HepG2 (cell line): ENCODE measurements around the gene THOC7. TPM values are rescaled to one million over a fixed set of nuclear protein-coding genes. Genes with fewer than 3 reads are reported as not detected.

Experiments
- EED ChIP-seq: sonication (generic); formaldehyde crosslinking; IDR thresholded peaks from 2 replicates; pipeline ENCODE4 v1.5.0; 2020; ENCODE audit warnings: mild to moderate bottlenecking, missing genetic modification reagents
- ELF1 ChIP-seq: sonication (generic); formaldehyde crosslinking; IDR thresholded peaks from 2 replicates; pipeline ENCODE4 v1.4.0; 2020; ENCODE audit warnings: missing genetic modification reagents
- FOXP4 ChIP-seq: sonication (generic); formaldehyde crosslinking; IDR thresholded peaks from 2 replicates; pipeline ENCODE4 v1.4.0; 2020; ENCODE audit warnings: missing genetic modification reagents
- HIVEP1 ChIP-seq: sonication (generic); formaldehyde crosslinking; IDR thresholded peaks from 2 replicates; pipeline ENCODE4 v1.4.0; 2020; ENCODE audit warnings: mild to moderate bottlenecking, missing genetic modification reagents
- NR3C1 ChIP-seq: sonication (generic); formaldehyde crosslinking; IDR thresholded peaks from 2 replicates; pipeline ENCODE4 v1.4.0; 2020; ENCODE audit warnings: missing genetic modification reagents
- SP140L ChIP-seq: sonication (generic); formaldehyde crosslinking; IDR thresholded peaks from 2 replicates; pipeline ENCODE4 v1.4.0; 2020; ENCODE audit warnings: missing genetic modification reagents, borderline replicate concordance
- SYNCRIP ChIP-seq: fragments of 200-400 bp; formaldehyde crosslinking; IDR thresholded peaks from 2 replicates; pipeline ENCODE4 v1.6.1; 2018; ENCODE audit warnings: mild to moderate bottlenecking, low read depth, low read length; ENCODE audit not compliant: insufficient read depth
- ZBTB10 ChIP-seq: sonication (generic); formaldehyde crosslinking; IDR thresholded peaks from 2 replicates; pipeline ENCODE4 v1.4.0; 2020; ENCODE audit warnings: missing genetic modification reagents, borderline replicate concordance
- ZBTB44 ChIP-seq: sonication (generic); formaldehyde crosslinking; IDR thresholded peaks from 2 replicates; pipeline ENCODE4 v1.4.0; 2020; ENCODE audit warnings: missing genetic modification reagents
- ZFX ChIP-seq: sonication (generic); formaldehyde crosslinking; IDR thresholded peaks from 2 replicates; pipeline ENCODE4 v1.4.0; 2020; ENCODE audit warnings: mild to moderate bottlenecking, low read depth, missing genetic modification reagents, moderate library complexity
- ZKSCAN1 ChIP-seq: fragments of 150-350 bp; IDR thresholded peaks from 2 replicates; pipeline ENCODE4 v1.6.1; 2014; ENCODE audit warnings: low read length
- ZNF460 ChIP-seq: sonication (generic); formaldehyde crosslinking; IDR thresholded peaks from 2 replicates; pipeline ENCODE4 v1.5.1; 2020; ENCODE audit warnings: missing genetic modification reagents, mild to moderate bottlenecking, borderline replicate concordance
- ZNF510 ChIP-seq: sonication (generic); formaldehyde crosslinking; IDR thresholded peaks from 2 replicates; pipeline ENCODE4 v1.4.0; 2020; ENCODE audit warnings: low read depth, mild to moderate bottlenecking, missing genetic modification reagents
- ZNF687 ChIP-seq: sonication (generic); formaldehyde crosslinking; IDR thresholded peaks from 2 replicates; pipeline ENCODE4 v1.5.1; 2020; ENCODE audit warnings: mild to moderate bottlenecking, missing genetic modification reagents, moderate library complexity
- ZSCAN29 ChIP-seq: sonication (generic); formaldehyde crosslinking; conservative IDR thresholded peaks from 2 replicates; pipeline ENCODE4 v1.4.0; 2020; ENCODE audit warnings: mild to moderate bottlenecking, missing genetic modification reagents
- polyA plus RNA-seq, 8 experiments: library from polyadenylated mRNA; depleted of rRNA in 3 of 8; stranded (reverse) in 7 of 8; unstranded in 1 of 8; fragments of >200 nt; fragmentation: Illumina TruSeq in 4 of 8; extraction: Trizol in 4 of 8; gene quantifications; 2 replicates each; pipeline versions ENCODE4 v1.2.1 to v1.2.3, GENCODE V29; 2011 to 2016; ENCODE audit warnings: low read depth in 4 of 8, missing spikeins in 1 of 8, mixed read lengths in 1 of 8; ENCODE audit not compliant: insufficient read depth in 1 of 8
- total RNA-seq, 5 experiments: library from RNA; depleted of rRNA; stranded (reverse); fragments of >200 nt; fragmentation: Illumina TruSeq; extraction: Trizol; gene quantifications; 2 replicates each; pipeline ENCODE4 v1.2.3, GENCODE V29; 2016; ENCODE audit warnings: low read depth in 1 of 5

Gene THOC7
- total and polyA plus RNA-seq, 2 of the 13 experiments (the other 11 are each of a cell fraction or from before 2014, with no cell fraction given): 32.8 to 63.5 TPM

- TF ChIP-seq SYNCRIP (no peak), HIVEP1 (no peak), ZBTB44 (CRISPR knock-in tag) (no peak), ELF1 (CRISPR knock-in tag) (peak; percentile 47), EED (CRISPR knock-in tag) (no peak), ZNF687 (CRISPR knock-in tag) (peak; percentile 89), ZKSCAN1 (no peak), ZNF510 (CRISPR knock-in tag) (peak; percentile 70; the same call in 1 of the 2 replicates), ZSCAN29 (CRISPR knock-in tag) (peak; percentile 71; the same call in 1 of the 2 replicates), ZFX (CRISPR knock-in tag) (peak; percentile 74), NR3C1 (CRISPR knock-in tag) (no peak), ZBTB10 (CRISPR knock-in tag) (0 out of 2 replicates have a peak, but pooled peaks have one; percentile 31), FOXP4 (CRISPR knock-in tag) (0 out of 2 replicates have a peak, but pooled peaks have one; percentile 23), SP140L (CRISPR knock-in tag) (no peak), ZNF460 (CRISPR knock-in tag) (peak; percentile 42; the same call in 1 of the 2 replicates)
Measured at GRCh38 chr3:63911873-63912767, 48.5 kb upstream of the THOC7 start, which contains the start of gene SCAANT1 (continued).
